NB4 (cell line): ENCODE measurements around the gene RPL41.

ENCODE experiments used
- DNase-seq: peaks from one replicate; pipeline ENCODE4 v3.0.0; 2010; ENCODE audit warnings: low read depth
- H3K4me3 ChIP-seq: one replicate; pipeline ENCODE4 v1.5.1; 2011; ENCODE audit warnings: mild to moderate bottlenecking, low read depth, low read length, moderate library complexity
- CTCF ChIP-seq: IDR thresholded peaks from one replicate; pipeline ENCODE4 v1.5.1; 2012; ENCODE audit warnings: low read depth, low read length
- MAX ChIP-seq: IDR thresholded peaks from 2 replicates; pipeline ENCODE4 v1.6.1; 2011; ENCODE audit warnings: low read depth, low read length
- MYC ChIP-seq: IDR thresholded peaks from 2 replicates; pipeline ENCODE4 v1.6.1; 2011; ENCODE audit warnings: low read depth, low read length
- POLR2A ChIP-seq: IDR thresholded peaks from 2 replicates; pipeline ENCODE4 v1.6.1; 2011; ENCODE audit warnings: mild to moderate bottlenecking; ENCODE audit not compliant: insufficient read length; ENCODE audit errors: extremely low read depth

Gene RPL41

GRCh38 chr12:56127888-56128669 is 11.6 kb downstream of the RPL41 start, which contains the start of gene ESYT1:
Gene ESYT1, plus strand, starts transcription at chr12:56128267. Its CDS starts 53 bp downstream, at chr12:56128320.
- DNase-seq = peak; percentile 100
- TF ChIP-seq MYC (peak; percentile 77), MAX (peak; percentile 91), CTCF (no peak), POLR2A (peak; percentile 92)
- peak within 1 kb of the TSS; percentile 94 for H3K4me3 ChIP-seq

GRCh38 chr12:56128670-56129205 is 12.3 kb downstream of the RPL41 start:
- TF ChIP-seq POLR2A = no peak
- no peak for TF ChIP-seq MAX
- no peak for TF ChIP-seq CTCF
- H3K4me3 ChIP-seq = peak overlapping the region; percentile 94
- peak; percentile 62 for DNase-seq

- TF ChIP-seq MYC (no peak), POLR2A (peak; percentile 82), MAX (peak; percentile 60; the same call in 1 of the 2 replicates)
- H3K4me3 ChIP-seq = peak overlapping the region; percentile 94
- peak; percentile 98 for DNase-seq
Observed at GRCh38 chr12:56129206-56129941, 12.9 kb downstream of the RPL41 start.

GRCh38 chr12:56129942-56130495 is 13.6 kb downstream of the RPL41 start:
- H3K4me3 ChIP-seq = peak overlapping the region; percentile 94
- no peak for TF ChIP-seq CTCF
- no peak for TF ChIP-seq POLR2A
- no peak for TF ChIP-seq MAX
- no peak for DNase-seq

- H3K4me3 ChIP-seq = no peak overlapping the region
- no peak for TF ChIP-seq POLR2A
- TF ChIP-seq CTCF = no peak
Observed at GRCh38 chr12:56130876-56131275, 14.4 kb downstream of the RPL41 start.

GRCh38 chr12:56134897-56135296 is 18.5 kb downstream of the RPL41 start:
- H3K4me3 ChIP-seq = no peak overlapping the region
- DNase-seq = no peak
- TF ChIP-seq CTCF (no peak), POLR2A (no peak), MAX (no peak), MYC (no peak)

More at GRCh38 chr12:56130876-56131275, 14.4 kb downstream of the RPL41 start:
- DNase-seq = no peak
